ENCODE results near the gene CD80. TPM values are rescaled to one million over a fixed set of nuclear protein-coding genes. Genes with fewer than 3 reads are reported as not detected.
"Not testable (repeated sequence)": the region's sequence is repeated elsewhere in the genome, so short reads cannot be mapped to it uniquely, and the experiment has no call there.

Gene CD80
- total RNA-seq, 2 experiments from 2014 or later, result 3.4 to 3.7 TPM

GRCh38 chr3:119557877-119558269 lies 1.5 kb downstream of the CD80 start:
- CTCF ChIA-PET, result interaction anchor here (0.5 to 1.4 kb wide), 2 partner anchors 94 to 442 kb away, joined by 3 read pairs; no protein-coding TSS in a partner anchor
- Mint-ChIP-seq H3K36me3 (no peaks in the 10 kb centered on the region), H3K27ac (peak overlapping the region; percentile 34), H3K4me3 (peak overlapping the region; percentile 20), H3K4me1 (ENCODE audit: low read depth) (peaks cover 24% of the 10 kb centered on the region), H3K27me3 (no peaks in the 10 kb centered on the region), H3K9me3 (no peaks in the 10 kb centered on the region)
- intact Hi-C loops (cut with micrococcal nuclease), result no loop called here
- peak; percentile 20 for DNase-seq
- POLR2A ChIA-PET, result no interaction called here

DNA sequence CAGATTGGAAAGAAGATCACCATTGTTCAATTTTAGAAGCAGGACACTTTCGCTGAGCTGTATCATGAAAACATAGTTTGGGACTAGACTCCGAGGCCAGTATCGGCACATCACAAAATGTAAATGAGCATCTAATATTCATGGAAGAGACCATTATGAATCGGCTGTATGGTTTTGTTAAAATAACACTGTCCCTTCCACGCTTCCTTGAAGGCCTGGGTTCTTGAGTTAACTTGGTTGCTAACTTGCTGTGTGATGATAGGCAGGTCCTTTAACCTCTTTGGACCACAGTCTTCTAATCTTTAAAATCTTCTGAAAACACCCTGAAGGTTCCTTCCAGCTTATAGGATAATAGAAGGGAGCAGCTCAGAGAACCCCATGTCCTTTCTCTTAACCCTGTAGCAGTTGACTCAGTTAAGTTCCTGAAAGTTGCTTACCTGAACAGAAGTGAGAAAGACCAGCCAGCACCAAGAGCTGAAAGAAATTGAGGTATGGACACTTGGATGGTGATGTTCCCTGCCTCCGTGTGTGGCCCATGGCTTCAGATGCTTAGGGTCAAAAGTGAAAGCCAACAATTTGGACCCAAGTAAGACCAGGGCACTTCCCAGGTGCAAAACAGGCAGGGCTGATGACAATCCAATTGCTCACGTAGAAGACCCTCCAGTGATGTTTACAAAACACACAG lies 2.1 kb downstream of the CD80 start:
- H3K27me3 Mint-ChIP-seq, result no peaks in the 10 kb centered on the region
- CTCF ChIA-PET, result interaction anchor here (0.6 kb wide), 1 partner anchor 127 kb away, joined by 4 read pairs; no protein-coding TSS in a partner anchor
- no peak overlapping the region for H3K4me3 Mint-ChIP-seq
- DNase-seq, result no peak
- no peaks in the 10 kb centered on the region for H3K36me3 Mint-ChIP-seq
- H3K27ac Mint-ChIP-seq, result no peak overlapping the region
- H3K9me3 Mint-ChIP-seq, result no peaks in the 10 kb centered on the region
- POLR2A ChIA-PET, result no interaction called here
- peaks cover 18% of the 10 kb centered on the region for H3K4me1 Mint-ChIP-seq (ENCODE audit: low read depth)
- intact Hi-C loops (cut with micrococcal nuclease), result no loop called here

DNA sequence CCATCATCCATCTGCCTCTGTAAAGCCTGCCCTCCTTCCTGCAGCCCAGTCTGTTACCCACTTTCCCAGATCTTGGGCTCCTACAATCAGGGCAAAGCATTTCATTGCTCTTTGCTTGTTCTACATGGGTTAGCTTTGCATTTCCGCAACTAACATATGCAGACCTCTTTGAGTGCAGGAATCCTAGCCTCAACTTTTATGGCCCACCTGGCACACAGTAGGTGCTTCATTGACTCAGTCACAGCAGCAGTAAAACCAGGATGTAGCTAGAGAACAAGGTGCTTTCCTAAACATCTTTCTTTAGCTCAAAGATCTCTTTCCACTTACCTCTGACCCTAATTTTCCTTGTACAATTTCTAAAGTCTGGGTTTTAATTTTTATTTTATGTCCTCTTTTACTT lies 3.5 kb downstream of the CD80 start:
- Mint-ChIP-seq H3K4me3 (no peak overlapping the region), H3K4me1 (ENCODE audit: low read depth) (peaks cover 17% of the 10 kb centered on the region), H3K36me3 (no peaks in the 10 kb centered on the region), H3K27me3 (no peaks in the 10 kb centered on the region), H3K9me3 (no peaks in the 10 kb centered on the region), H3K27ac (no peak overlapping the region)
- POLR2A ChIA-PET, result no interaction called here
- CTCF ChIA-PET, result interaction anchor here (1.1 kb wide), 1 partner anchor 45 kb away, joined by 3 read pairs; no protein-coding TSS in a partner anchor
- no peak for DNase-seq
- intact Hi-C loops (cut with micrococcal nuclease), result no loop called here

DNA sequence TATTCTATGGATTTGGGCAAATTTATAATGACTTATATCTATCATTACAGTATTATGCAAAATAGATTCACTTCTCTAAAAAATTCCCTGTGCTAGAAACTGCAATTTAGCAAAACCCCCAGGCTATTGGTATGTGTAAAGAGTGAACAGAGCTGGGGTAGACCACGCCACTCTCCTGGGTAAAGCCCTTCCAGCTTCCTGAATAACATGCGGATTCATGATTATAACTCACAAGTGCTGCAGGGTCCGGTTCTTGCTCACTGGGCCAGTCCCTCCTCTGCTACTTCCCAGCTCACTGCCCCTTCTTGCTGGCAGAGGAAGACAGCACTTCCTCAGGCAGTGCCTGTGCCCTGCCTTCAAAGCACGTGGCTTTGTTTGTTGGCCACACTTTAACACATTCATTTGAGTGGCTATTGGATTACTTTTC lies 4.1 kb downstream of the CD80 start:
- intact Hi-C loops (cut with micrococcal nuclease), result no loop called here
- H3K4me3 Mint-ChIP-seq, result no peak overlapping the region
- peaks cover 17% of the 10 kb centered on the region for H3K4me1 Mint-ChIP-seq (ENCODE audit: low read depth)
- DNase-seq, result no peak
- CTCF ChIA-PET, result interaction anchor here (1.1 kb wide), 1 partner anchor 45 kb away, joined by 3 read pairs; no protein-coding TSS in a partner anchor
- POLR2A ChIA-PET, result no interaction called here
- H3K9me3 Mint-ChIP-seq, result no peaks in the 10 kb centered on the region
- H3K36me3 Mint-ChIP-seq, result no peaks in the 10 kb centered on the region
- H3K27ac Mint-ChIP-seq, result no peak overlapping the region
- no peaks in the 10 kb centered on the region for H3K27me3 Mint-ChIP-seq

DNA sequence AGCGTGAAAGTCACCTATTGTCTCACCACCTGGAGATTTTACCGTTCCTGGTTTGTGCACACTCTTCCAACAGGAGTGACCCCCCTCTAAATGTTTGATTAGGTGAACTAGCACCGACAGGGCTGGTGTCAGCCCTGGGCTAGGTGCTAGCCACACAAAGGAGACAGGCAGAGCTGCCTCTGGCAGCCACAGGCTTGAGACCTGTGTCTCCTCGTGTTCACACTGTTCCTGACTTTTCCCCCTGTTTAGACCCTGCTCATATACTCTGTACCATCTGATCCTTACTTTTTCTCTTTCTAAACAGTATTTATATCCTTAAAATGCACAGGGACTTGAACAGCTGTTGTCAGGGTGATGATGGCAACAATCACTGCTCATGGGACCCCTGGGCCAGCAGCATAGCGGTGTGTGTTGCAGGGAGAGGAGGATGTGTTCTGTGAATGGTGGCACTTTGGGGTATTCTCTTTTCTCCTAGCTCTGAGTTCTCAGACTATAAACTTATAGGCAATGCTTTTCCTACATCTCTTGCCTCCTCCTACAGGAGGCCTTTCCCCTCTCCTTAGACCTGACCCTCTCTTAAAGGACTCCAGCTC lies 5.5 kb downstream of the CD80 start:
- Mint-ChIP-seq H3K4me1 (ENCODE audit: low read depth) (peaks cover 10% of the 10 kb centered on the region), H3K9me3 (no peaks in the 10 kb centered on the region), H3K27ac (no peak overlapping the region), H3K4me3 (no peak overlapping the region), H3K27me3 (no peaks in the 10 kb centered on the region), H3K36me3 (no peaks in the 10 kb centered on the region)
- POLR2A ChIA-PET, result no interaction called here
- intact Hi-C loops (cut with micrococcal nuclease), result no loop called here
- CTCF ChIA-PET, result no interaction called here
- DNase-seq, result no peak

GRCh38 chr3:119552928-119553327 lies 6.5 kb downstream of the CD80 start:
- H3K27ac Mint-ChIP-seq; CTCF ChIA-PET; H3K36me3 Mint-ChIP-seq; DNase-seq; POLR2A ChIA-PET; H3K4me1 Mint-ChIP-seq (ENCODE audit: low read depth); intact Hi-C loops (cut with micrococcal nuclease); H3K27me3 Mint-ChIP-seq; H3K9me3 Mint-ChIP-seq; H3K4me3 Mint-ChIP-seq: not testable (repeated sequence)

- H3K4me1 Mint-ChIP-seq (ENCODE audit: low read depth), result no peaks in the 10 kb centered on the region
- intact Hi-C loops (cut with micrococcal nuclease), result no loop called here
- no peak overlapping the region for H3K27ac Mint-ChIP-seq
- H3K9me3 Mint-ChIP-seq, result no peaks in the 10 kb centered on the region
- DNase-seq, result no peak
- ChIA-PET POLR2A (no interaction called here), CTCF (no interaction called here)
- no peaks in the 10 kb centered on the region for H3K27me3 Mint-ChIP-seq
- H3K4me3 Mint-ChIP-seq, result no peak overlapping the region
- H3K36me3 Mint-ChIP-seq, result no peaks in the 10 kb centered on the region
These were observed 7.8 kb downstream of the CD80 start for GRCh38 chr3:119551598-119551997.

DNA sequence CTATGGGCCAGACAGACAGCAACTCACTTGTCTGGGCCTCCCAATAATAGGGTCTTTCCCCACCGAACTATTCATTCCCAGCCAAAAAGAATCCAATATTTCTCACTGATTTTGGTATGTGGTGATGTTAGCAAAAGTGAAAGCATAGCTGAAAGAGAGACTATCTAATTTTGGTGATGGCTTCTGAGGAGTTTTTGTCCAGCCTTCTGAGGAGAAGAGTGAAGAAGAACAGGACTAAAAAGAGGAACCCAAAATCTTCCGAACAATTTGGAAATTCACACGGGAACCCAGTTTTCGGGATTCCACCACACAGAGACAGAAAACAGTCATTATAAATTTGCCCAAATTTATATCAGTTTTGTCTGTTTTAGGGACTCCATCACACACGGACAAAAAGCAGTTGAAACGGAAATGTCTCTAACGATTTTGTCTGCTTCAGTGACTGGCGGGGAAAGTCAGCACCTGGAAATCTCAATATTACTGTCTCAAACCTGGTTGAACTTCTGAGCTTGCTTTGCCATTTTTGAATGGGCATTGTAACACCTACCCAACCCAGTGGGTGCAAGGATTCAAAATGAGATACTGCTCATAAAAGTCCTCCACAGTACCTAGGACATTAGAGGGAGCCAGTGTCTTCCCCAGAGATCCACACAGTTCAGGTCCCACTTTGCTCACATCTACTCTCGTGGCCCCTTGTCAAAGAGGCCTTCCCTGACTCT lies 9.1 kb downstream of the CD80 start:
- no peak for DNase-seq

GRCh38 chr3:119548341-119548740 lies 11.1 kb downstream of the CD80 start:
- intact Hi-C loops (cut with micrococcal nuclease), result no loop called here
- DNase-seq, result no peak
- no peaks in the 10 kb centered on the region for H3K36me3 Mint-ChIP-seq
- H3K4me1 Mint-ChIP-seq (ENCODE audit: low read depth), result no peaks in the 10 kb centered on the region
- no peak overlapping the region for H3K27ac Mint-ChIP-seq
- no peaks in the 10 kb centered on the region for H3K9me3 Mint-ChIP-seq
- CTCF ChIA-PET, result no interaction called here
- H3K4me3 Mint-ChIP-seq, result no peak overlapping the region
- POLR2A ChIA-PET, result no interaction called here
- no peaks in the 10 kb centered on the region for H3K27me3 Mint-ChIP-seq

More for the DNA sequence above, 9.1 kb downstream of the CD80 start:
- CTCF ChIA-PET, result interaction anchor here (1.0 kb wide), 1 partner anchor 9 kb away, joined by 4 read pairs; the partner anchor contains the start of gene CD80
- Mint-ChIP-seq H3K36me3 (no peaks in the 10 kb centered on the region), H3K27ac (no peak overlapping the region), H3K9me3 (no peaks in the 10 kb centered on the region), H3K27me3 (no peaks in the 10 kb centered on the region), H3K4me3 (no peak overlapping the region), H3K4me1 (ENCODE audit: low read depth) (no peaks in the 10 kb centered on the region)
- intact Hi-C loops (cut with micrococcal nuclease), result no loop called here
- POLR2A ChIA-PET, result no interaction called here

DNA sequence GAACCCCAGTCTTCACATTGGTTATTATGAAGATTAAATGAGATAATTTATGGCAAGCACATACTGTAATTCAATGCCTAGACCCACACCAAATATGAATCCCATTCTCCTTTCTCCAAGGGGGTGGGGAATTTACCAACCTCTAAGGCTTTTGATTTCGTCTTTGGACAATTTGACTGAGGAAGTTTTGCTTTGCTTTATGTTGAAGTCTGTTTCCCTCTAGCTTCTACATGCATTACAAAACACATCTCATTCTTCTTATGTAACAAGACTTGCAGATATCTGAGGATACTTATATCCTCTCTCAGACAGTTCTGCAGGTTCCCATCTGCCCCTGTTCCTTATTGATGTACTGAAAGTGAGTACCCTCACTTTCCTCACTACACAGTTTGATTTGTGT lies 12.2 kb downstream of the CD80 start:
- POLR2A ChIA-PET, result no interaction called here
- Mint-ChIP-seq H3K4me3 (no peak overlapping the region), H3K27ac (no peak overlapping the region), H3K4me1 (ENCODE audit: low read depth) (peaks cover 1% of the 10 kb centered on the region), H3K9me3 (no peaks in the 10 kb centered on the region), H3K27me3 (no peaks in the 10 kb centered on the region), H3K36me3 (no peaks in the 10 kb centered on the region)
- intact Hi-C loops (cut with micrococcal nuclease), result no loop called here
- CTCF ChIA-PET, result interaction anchor here (0.7 kb wide), 1 partner anchor 42 kb away, joined by 4 read pairs; no protein-coding TSS in a partner anchor
- no peak for DNase-seq

DNA sequence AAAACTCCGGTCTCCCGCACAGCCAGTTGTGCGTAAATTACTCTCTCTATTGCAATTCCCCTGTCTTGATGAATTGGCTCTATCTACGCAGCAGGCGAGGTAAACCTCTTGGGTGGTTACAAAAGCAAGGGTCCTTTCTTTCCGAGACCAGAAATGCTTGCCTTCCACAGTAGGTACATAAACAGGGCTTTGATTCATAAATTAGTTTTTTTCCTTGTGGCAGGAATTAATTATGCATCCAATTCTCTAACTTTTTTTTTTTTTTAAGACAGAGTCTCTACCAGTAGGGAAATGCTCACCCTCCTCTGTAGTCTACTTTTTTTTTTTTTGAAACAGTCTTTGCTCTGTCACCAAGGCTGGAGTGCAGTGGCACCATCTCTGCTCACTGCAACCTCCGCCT lies 16.3 kb downstream of the CD80 start:
- CTCF ChIA-PET, result interaction anchor here (1.0 kb wide), 1 partner anchor 137 kb away, joined by 3 read pairs; no protein-coding TSS in a partner anchor
- no peaks in the 10 kb centered on the region for H3K27me3 Mint-ChIP-seq

GRCh38 chr3:119542168-119542767 lies 17.1 kb downstream of the CD80 start:
- no peaks in the 10 kb centered on the region for H3K9me3 Mint-ChIP-seq
- H3K27me3 Mint-ChIP-seq, result no peaks in the 10 kb centered on the region
- H3K4me1 Mint-ChIP-seq (ENCODE audit: low read depth), result peaks cover 7% of the 10 kb centered on the region
- H3K36me3 Mint-ChIP-seq, result no peaks in the 10 kb centered on the region
- H3K27ac Mint-ChIP-seq, result no peak overlapping the region
- POLR2A ChIA-PET, result no interaction called here
- CTCF ChIA-PET, result no interaction called here
- DNase-seq, result no peak
- no peak overlapping the region for H3K4me3 Mint-ChIP-seq
- intact Hi-C loops (cut with micrococcal nuclease), result no loop called here

More for the DNA sequence above, 16.3 kb downstream of the CD80 start:
- DNase-seq, result no peak
- POLR2A ChIA-PET, result no interaction called here
- no peaks in the 10 kb centered on the region for H3K36me3 Mint-ChIP-seq
- no peak overlapping the region for H3K4me3 Mint-ChIP-seq
- intact Hi-C loops (cut with micrococcal nuclease), result no loop called here
- no peak overlapping the region for H3K27ac Mint-ChIP-seq
- H3K4me1 Mint-ChIP-seq (ENCODE audit: low read depth), result peaks cover 7% of the 10 kb centered on the region
- H3K9me3 Mint-ChIP-seq, result no peaks in the 10 kb centered on the region
